ENCODE results near the gene RAB10. TPM values are rescaled to one million over a fixed set of nuclear protein-coding genes. Genes with fewer than 3 reads are reported as not detected.

Gene RAB10
- total RNA-seq, 1 experiment from 2014 or later = 138 TPM

DNA sequence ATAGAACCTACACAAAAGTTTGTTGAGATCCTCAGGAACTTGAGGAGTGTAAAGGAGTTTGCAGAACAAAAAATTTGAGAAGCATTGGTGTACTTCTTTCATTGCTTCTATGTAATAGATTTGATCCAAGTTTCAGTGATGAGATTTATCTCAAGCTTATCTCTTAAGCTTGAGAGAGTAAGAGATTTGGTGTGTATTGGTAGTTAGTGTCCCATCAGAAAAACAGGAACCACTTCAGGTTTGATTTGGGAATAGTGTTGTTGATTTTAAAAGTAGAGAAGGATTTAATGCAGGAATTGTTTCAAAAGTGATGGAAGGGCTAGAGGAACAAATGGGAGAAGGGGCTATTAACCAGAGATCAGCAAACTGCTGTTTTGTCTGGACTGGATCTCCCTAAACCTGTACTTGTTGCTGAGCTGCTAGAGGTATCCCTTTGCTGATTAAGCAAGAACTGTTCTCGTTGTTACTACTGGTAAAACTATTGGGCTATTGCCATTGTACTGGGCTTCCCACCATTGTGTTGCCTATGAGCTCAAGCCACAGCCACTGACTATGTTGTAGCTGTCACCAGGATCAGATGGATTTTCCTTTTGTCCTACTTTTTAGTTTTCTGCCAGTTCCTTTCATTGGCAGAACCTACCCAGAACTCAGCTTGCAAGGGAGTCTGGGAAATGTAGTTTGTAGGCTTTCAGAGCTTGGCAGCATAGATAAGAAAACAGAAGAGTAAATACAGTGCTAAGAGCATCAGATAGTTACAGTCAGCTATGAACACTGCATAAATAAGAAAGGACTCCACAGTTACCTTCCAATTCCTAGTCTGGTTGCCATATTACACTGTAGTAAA, 39.3 kb downstream of the RAB10 start:
- Histone ChIP-seq H3K4me1 (ENCODE audit: insufficient read depth, low read length) (peaks cover 71% of the 10 kb centered on the region), H3K9ac (ENCODE audit: low read length) (no peak overlapping the region), H2AFZ (ENCODE audit: low read length) (no peak overlapping the region), H3K79me2 (ENCODE audit: low read length) (peaks cover 96% of the 10 kb centered on the region), H3K27me3 (ENCODE audit: low read length) (no peaks in the 10 kb centered on the region), H3K27ac (ENCODE audit: low read length) (no peak overlapping the region), H3F3A (ENCODE audit: low read length, unreplicated experiment) (peaks cover 11% of the 10 kb centered on the region), H3K9me3 (ENCODE audit: low read length) (no peaks in the 10 kb centered on the region), H3K9me2 (replicated peaks; ENCODE audit: low read length) (no peaks in the 10 kb centered on the region), H3K4me2 (ENCODE audit: low read length) (no peak overlapping the region), H3K36me3 (ENCODE audit: low read depth, low read length) (peaks cover 6% of the 10 kb centered on the region; the same call in 1 of the 2 replicates), H4K20me1 (ENCODE audit: low read length) (no peaks in the 10 kb centered on the region), H3K4me3 (ENCODE audit: low read length) (no peak overlapping the region)
- POLR2A ChIA-PET (ENCODE audit: unreplicated experiment) = no interaction called here
- no TSS peak for BruUV-seq (replicated peaks)
- CTCF ChIA-PET = interaction anchor here (0.7 kb wide), 1 partner anchor 15 kb away, joined by 4 read pairs; no protein-coding TSS in a partner anchor
- TF ChIP-seq EZH2phosphoT487 (IDR thresholded peaks at IDR 0.05; ENCODE audit: borderline replicate concordance, low read length) = no peak
- TF ChIP-seq EZH2 (IDR thresholded peaks at IDR 0.05; ENCODE audit: low read length, unreplicated experiment) = no peak
- TF ChIP-seq, protein P1, sequence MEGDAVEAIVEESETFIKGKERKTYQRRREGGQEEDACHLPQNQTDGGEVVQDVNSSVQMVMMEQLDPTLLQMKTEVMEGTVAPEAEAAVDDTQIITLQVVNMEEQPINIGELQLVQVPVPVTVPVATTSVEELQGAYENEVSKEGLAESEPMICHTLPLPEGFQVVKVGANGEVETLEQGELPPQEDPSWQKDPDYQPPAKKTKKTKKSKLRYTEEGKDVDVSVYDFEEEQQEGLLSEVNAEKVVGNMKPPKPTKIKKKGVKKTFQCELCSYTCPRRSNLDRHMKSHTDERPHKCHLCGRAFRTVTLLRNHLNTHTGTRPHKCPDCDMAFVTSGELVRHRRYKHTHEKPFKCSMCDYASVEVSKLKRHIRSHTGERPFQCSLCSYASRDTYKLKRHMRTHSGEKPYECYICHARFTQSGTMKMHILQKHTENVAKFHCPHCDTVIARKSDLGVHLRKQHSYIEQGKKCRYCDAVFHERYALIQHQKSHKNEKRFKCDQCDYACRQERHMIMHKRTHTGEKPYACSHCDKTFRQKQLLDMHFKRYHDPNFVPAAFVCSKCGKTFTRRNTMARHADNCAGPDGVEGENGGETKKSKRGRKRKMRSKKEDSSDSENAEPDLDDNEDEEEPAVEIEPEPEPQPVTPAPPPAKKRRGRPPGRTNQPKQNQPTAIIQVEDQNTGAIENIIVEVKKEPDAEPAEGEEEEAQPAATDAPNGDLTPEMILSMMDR (conservative IDR thresholded peaks at IDR 0.05; ENCODE audit: low read depth, low read length) = no peak
- ATAC-seq = no peak
- intact Hi-C loops (cut with micrococcal nuclease) = no loop called here
- DNase-seq = no peak

DNA sequence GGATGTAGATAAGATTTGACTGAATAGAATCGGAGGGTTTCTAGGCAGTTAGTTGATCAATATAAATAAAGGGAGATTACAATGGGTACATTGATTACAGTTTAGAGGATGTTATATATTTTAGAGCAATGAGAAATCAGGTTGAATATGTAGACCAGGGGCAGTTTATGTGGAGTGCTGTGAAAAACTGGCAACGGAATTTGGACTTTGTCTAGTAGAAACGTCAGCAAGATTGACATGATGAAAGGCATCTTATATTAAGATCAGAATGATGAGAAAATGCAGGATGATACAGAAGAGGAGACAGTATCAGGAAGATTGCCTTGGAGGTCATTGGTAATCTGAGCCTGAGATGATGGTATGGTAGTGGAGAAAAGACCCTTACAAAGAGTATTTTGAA, 39.9 kb downstream of the RAB10 start:
- TF ChIP-seq, protein P1 (conservative IDR thresholded peaks at IDR 0.05; ENCODE audit: low read depth, low read length) = no peak
- TF ChIP-seq EZH2phosphoT487 (IDR thresholded peaks at IDR 0.05; ENCODE audit: borderline replicate concordance, low read length) (no peak), EZH2 (IDR thresholded peaks at IDR 0.05; ENCODE audit: low read length, unreplicated experiment) (no peak)
- intact Hi-C loops (cut with micrococcal nuclease) = no loop called here
- DNase-seq = no peak
- ChIA-PET POLR2A (ENCODE audit: unreplicated experiment) (no interaction called here), CTCF (no interaction called here)
- no peak overlapping the region for H3K4me3 ChIP-seq (ENCODE audit: low read length)
- no peaks in the 10 kb centered on the region for H3K9me2 ChIP-seq (replicated peaks; ENCODE audit: low read length)
- no peaks in the 10 kb centered on the region for H3K9me3 ChIP-seq (ENCODE audit: low read length)
- no peak overlapping the region for H3K27ac ChIP-seq (ENCODE audit: low read length)
- BruUV-seq (replicated peaks) = no TSS peak
- H3K9ac ChIP-seq (ENCODE audit: low read length) = no peak overlapping the region
- H3K36me3 ChIP-seq (ENCODE audit: low read depth, low read length) = peaks cover 6% of the 10 kb centered on the region; the same call in 1 of the 2 replicates
- H3F3A ChIP-seq (ENCODE audit: low read length, unreplicated experiment) = peaks cover 11% of the 10 kb centered on the region
- no peaks in the 10 kb centered on the region for H3K27me3 ChIP-seq (ENCODE audit: low read length)
- peaks cover 100% of the 10 kb centered on the region for H3K79me2 ChIP-seq (ENCODE audit: low read length)
- H3K4me2 ChIP-seq (ENCODE audit: low read length) = no peak overlapping the region
- no peak for ATAC-seq
- no peaks in the 10 kb centered on the region for H4K20me1 ChIP-seq (ENCODE audit: low read length)
- H3K4me1 ChIP-seq (ENCODE audit: insufficient read depth, low read length) = peaks cover 71% of the 10 kb centered on the region
- no peak overlapping the region for H2AFZ ChIP-seq (ENCODE audit: low read length)

DNA sequence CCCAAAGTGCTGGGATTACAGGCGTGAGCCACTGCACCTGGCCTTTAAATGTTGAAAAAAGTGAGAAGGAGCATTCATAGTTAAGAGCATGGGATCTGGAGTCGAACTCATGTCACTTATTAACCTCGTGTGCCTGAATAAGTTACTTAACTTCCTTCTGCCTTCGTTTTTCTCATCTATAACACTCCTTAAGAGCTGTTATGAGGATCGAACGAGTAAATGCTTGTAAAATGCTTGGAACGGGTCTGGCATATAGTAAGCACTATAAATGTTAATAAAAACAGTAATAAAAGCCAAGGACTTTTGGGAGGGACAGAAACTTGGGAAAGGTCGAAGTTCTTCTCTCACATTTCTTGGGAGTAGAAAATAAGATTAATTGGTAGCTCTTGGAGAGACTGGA, 40.8 kb downstream of the RAB10 start:
- TF ChIP-seq, protein P1 (conservative IDR thresholded peaks at IDR 0.05; ENCODE audit: low read depth, low read length) = no peak
- TF ChIP-seq EZH2phosphoT487 (IDR thresholded peaks at IDR 0.05; ENCODE audit: borderline replicate concordance, low read length) (no peak), EZH2 (IDR thresholded peaks at IDR 0.05; ENCODE audit: low read length, unreplicated experiment) (no peak)
- ChIA-PET CTCF (interaction anchor here (0.6 kb wide), 1 partner anchor 65 kb away, joined by 3 read pairs; no protein-coding TSS in a partner anchor), POLR2A (ENCODE audit: unreplicated experiment) (no interaction called here)
- no peak overlapping the region for H3K9ac ChIP-seq (ENCODE audit: low read length)
- H3K4me2 ChIP-seq (ENCODE audit: low read length) = no peak overlapping the region
- no peaks in the 10 kb centered on the region for H3K9me3 ChIP-seq (ENCODE audit: low read length)
- intact Hi-C loops (cut with micrococcal nuclease) = no loop called here
- H3K36me3 ChIP-seq (ENCODE audit: low read depth, low read length) = peaks cover 6% of the 10 kb centered on the region; the same call in 1 of the 2 replicates
- H4K20me1 ChIP-seq (ENCODE audit: low read length) = no peaks in the 10 kb centered on the region
- no TSS peak for BruUV-seq (replicated peaks)
- no peak overlapping the region for H3K4me3 ChIP-seq (ENCODE audit: low read length)
- peak overlapping the region; percentile 40; the same call in 1 of the 2 replicates for H3K27ac ChIP-seq (ENCODE audit: low read length)
- H3K4me1 ChIP-seq (ENCODE audit: insufficient read depth, low read length) = peaks cover 74% of the 10 kb centered on the region
- ATAC-seq = peak; percentile 9; the same call in 1 of the 2 replicates
- no peaks in the 10 kb centered on the region for H3K27me3 ChIP-seq (ENCODE audit: low read length)
- no peak for DNase-seq
- H3K79me2 ChIP-seq (ENCODE audit: low read length) = peaks cover 100% of the 10 kb centered on the region
- H3K9me2 ChIP-seq (replicated peaks; ENCODE audit: low read length) = no peaks in the 10 kb centered on the region
- H2AFZ ChIP-seq (ENCODE audit: low read length) = no peak overlapping the region
- H3F3A ChIP-seq (ENCODE audit: low read length, unreplicated experiment) = peaks cover 8% of the 10 kb centered on the region
